CD8-positive, alpha-beta memory T cell (primary cell): ENCODE data around the gene ERCC6L. TPM values are rescaled to one million over a fixed set of nuclear protein-coding genes. Genes with fewer than 3 reads are reported as not detected.
A peak's percentile ranks its signal among the peaks of the same experiment; 100 is the strongest.

Experiments used
- CTCF ChIA-PET: fragments of 350-600 bp; sonication (Branson Sonifier 250); formaldehyde crosslinking; loops from one replicate; lab custom pipeline; 2021; ENCODE audit warnings: antibody characterized with exemption; lab: Charles Lee
- POLR2A ChIA-PET: fragments of 350-600 bp; sonication (Branson Sonifier 250); formaldehyde crosslinking; loops from one replicate; lab custom pipeline; 2021; ENCODE audit warnings: antibody characterized with exemption; lab: Charles Lee
- DNase-seq, 5 donors: peaks; one replicate each; pipeline versions ENCODE4 v3.0.0 to v3.0.0-alpha.2; 2020 to 2022; ENCODE audit warnings: mixed read lengths in 1 of 5
- H3K27ac ChIP-seq: one replicate; pipeline ENCODE4 v1.7.0; 2013; ENCODE audit warnings: low read depth, mild to moderate bottlenecking, low read length, moderate library complexity
- H3K27me3 ChIP-seq: 2 replicates; pipeline ENCODE4 v1.7.0; 2013; ENCODE audit warnings: low read length, mild to moderate bottlenecking; ENCODE audit not compliant: insufficient read depth, poor library complexity, severe bottlenecking
- H3K36me3 ChIP-seq: 2 replicates; pipeline ENCODE4 v1.7.0; 2013; ENCODE audit warnings: mild to moderate bottlenecking, low read length, moderate library complexity; ENCODE audit not compliant: insufficient read depth
- H3K4me1 ChIP-seq: 2 replicates; pipeline ENCODE4 v1.7.0; 2013; ENCODE audit warnings: mild to moderate bottlenecking, low read length, moderate library complexity; ENCODE audit not compliant: insufficient read depth
- H3K4me3 ChIP-seq: 2 replicates; pipeline ENCODE4 v1.7.0; 2013; ENCODE audit warnings: mild to moderate bottlenecking, low read length
- H3K9me3 ChIP-seq: 2 replicates; pipeline ENCODE4 v1.7.0; 2013; ENCODE audit warnings: mild to moderate bottlenecking, low read length
- H3K27ac Mint-ChIP-seq, 8 donors: one replicate each; pipeline ENCODE4 v1.8.0; 2020 to 2021; ENCODE audit warnings: mixed read lengths in 8 of 8, mild to moderate bottlenecking in 6 of 8, inconsistent platforms in 3 of 8, moderate library complexity in 3 of 8
- H3K27me3 Mint-ChIP-seq, 2 donors: one replicate each; pipeline ENCODE4 v1.8.0; 2020 to 2021; ENCODE audit warnings: mixed read lengths in 2 of 2, mild to moderate bottlenecking in 1 of 2, moderate library complexity in 1 of 2
- H3K36me3 Mint-ChIP-seq, 3 donors: one replicate each; pipeline ENCODE4 v1.8.0; 2020 to 2021; ENCODE audit warnings: mixed read lengths in 3 of 3, inconsistent platforms in 1 of 3, mild to moderate bottlenecking in 1 of 3
- H3K4me1 Mint-ChIP-seq, 3 donors: one replicate each; pipeline ENCODE4 v1.8.0; 2020 to 2021; ENCODE audit warnings: mixed read lengths in 3 of 3, inconsistent platforms in 1 of 3, mild to moderate bottlenecking in 1 of 3
- H3K4me3 Mint-ChIP-seq, 7 donors: one replicate each; pipeline ENCODE4 v1.8.0; 2020 to 2021; ENCODE audit warnings: mixed read lengths in 7 of 7, mild to moderate bottlenecking in 6 of 7, moderate library complexity in 4 of 7, inconsistent platforms in 2 of 7
- H3K9me3 Mint-ChIP-seq, 5 donors: one replicate each; pipeline ENCODE4 v1.8.0; 2020 to 2022; ENCODE audit warnings: mixed read lengths in 5 of 5, mild to moderate bottlenecking in 3 of 5, moderate library complexity in 2 of 5, inconsistent platforms in 1 of 5
- polyA plus RNA-seq: library from polyadenylated mRNA; unstranded; fragments of 300-500 nt; fragmentation: Illumina TruSeq; gene quantifications from one replicate; pipeline ENCODE4 v1.2.3, GENCODE V29; 2021
- total RNA-seq, 2 experiments: library from RNA; stranded (reverse); gene quantifications; one replicate each; pipeline ENCODE4 v1.2.3, GENCODE V29; 2021

The ERCC6L gene
- total and polyA plus RNA-seq, 3 experiments from 2014 or later = 0.43 to 10.2 (median 9.7) TPM

- no peaks in the 10 kb centered on the region for H3K36me3 ChIP-seq
- H3K9me3 ChIP-seq = no peaks in the 10 kb centered on the region
- H3K9me3 Mint-ChIP-seq = no peaks in the 10 kb centered on the region
- ChIA-PET CTCF (no interaction called here), POLR2A (no interaction called here)
- no peak overlapping the region for H3K27ac ChIP-seq
- peaks cover 1 to 5% (median 3%) of the 10 kb centered on the region in 3 donors for H3K36me3 Mint-ChIP-seq
- no peak overlapping the region for H3K4me3 Mint-ChIP-seq
- DNase-seq = no peak
- peaks cover 0 to 2% of the 10 kb centered on the region in 2 donors for H3K27me3 Mint-ChIP-seq
- H3K4me1 ChIP-seq = no peaks in the 10 kb centered on the region
- H3K4me3 ChIP-seq = no peak overlapping the region
- no peak overlapping the region for H3K27ac Mint-ChIP-seq
- H3K4me1 Mint-ChIP-seq = peaks cover 0 to 10% (median 9%) of the 10 kb centered on the region in 3 donors
- no peaks in the 10 kb centered on the region for H3K27me3 ChIP-seq
These were observed 23.2 kb upstream of the ERCC6L start for GRCh38 chrX:72262077-72262476.

- Mint-ChIP-seq H3K4me1 (peaks cover 0 to 15% (median 9%) of the 10 kb centered on the region in 3 donors), H3K4me3 (no peak overlapping the region), H3K36me3 (peaks cover 0 to 6% (median 3%) of the 10 kb centered on the region in 3 donors), H3K27me3 (peaks cover 6 to 10% of the 10 kb centered on the region in 2 donors), H3K27ac (peak overlapping the region in 1 of 8 donors; percentile 37), H3K9me3 (no peaks in the 10 kb centered on the region)
- H3K36me3 ChIP-seq = no peaks in the 10 kb centered on the region
- no peaks in the 10 kb centered on the region for H3K9me3 ChIP-seq
- CTCF ChIA-PET = interaction anchor here (0.7 to 1.5 kb wide), 2 partner anchors 17 to 22 kb away, joined by 3 read pairs; partner anchors contain the start of gene ERCC6L
- H3K27me3 ChIP-seq = no peaks in the 10 kb centered on the region
- no peak overlapping the region for H3K4me3 ChIP-seq
- no peaks in the 10 kb centered on the region for H3K4me1 ChIP-seq
- DNase-seq = no peak
- POLR2A ChIA-PET = no interaction called here
- no peak overlapping the region for H3K27ac ChIP-seq
These were observed 21.6 kb upstream of the ERCC6L start for GRCh38 chrX:72260448-72260847.

DNA sequence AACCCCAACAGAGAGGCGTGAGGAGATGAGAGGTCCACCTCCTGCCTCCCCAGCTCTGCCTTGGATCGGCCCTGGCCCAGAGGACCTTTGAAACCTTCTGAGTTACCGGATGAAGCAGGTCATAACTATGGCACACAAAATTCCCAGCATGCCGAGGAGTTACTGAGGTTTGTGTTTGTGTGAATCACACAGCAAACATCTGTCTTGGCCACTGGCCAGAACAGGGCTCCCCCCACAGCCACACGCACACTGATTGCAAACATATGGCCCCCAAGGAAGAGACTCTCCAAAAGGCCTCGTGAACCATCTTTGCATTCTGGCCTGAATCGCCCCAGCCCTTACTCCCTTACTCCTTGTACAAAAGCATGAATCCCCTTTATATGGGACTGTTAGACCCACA, 19.3 kb upstream of the ERCC6L start:
- no peaks in the 10 kb centered on the region for H3K9me3 ChIP-seq
- H3K27me3 Mint-ChIP-seq = peaks cover 16 to 17% of the 10 kb centered on the region in 2 donors
- no peak overlapping the region for H3K4me3 ChIP-seq
- no peak overlapping the region for H3K4me3 Mint-ChIP-seq
- H3K27ac Mint-ChIP-seq = no peak overlapping the region
- H3K4me1 Mint-ChIP-seq = peaks cover 0 to 18% (median 9%) of the 10 kb centered on the region in 3 donors
- ChIA-PET CTCF (no interaction called here), POLR2A (no interaction called here)
- no peaks in the 10 kb centered on the region for H3K4me1 ChIP-seq
- H3K27ac ChIP-seq = no peak overlapping the region
- H3K36me3 ChIP-seq = no peaks in the 10 kb centered on the region
- no peak for DNase-seq
- no peaks in the 10 kb centered on the region for H3K9me3 Mint-ChIP-seq
- H3K36me3 Mint-ChIP-seq = peaks cover 0 to 9% (median 5%) of the 10 kb centered on the region in 3 donors
- no peaks in the 10 kb centered on the region for H3K27me3 ChIP-seq

GRCh38 chrX:72255864-72256263, 17.0 kb upstream of the ERCC6L start:
- H3K27ac ChIP-seq = no peak overlapping the region
- H3K4me3 ChIP-seq = no peak overlapping the region
- H3K9me3 ChIP-seq = no peaks in the 10 kb centered on the region
- H3K36me3 ChIP-seq = no peaks in the 10 kb centered on the region
- Mint-ChIP-seq H3K9me3 (no peaks in the 10 kb centered on the region), H3K4me1 (peaks cover 0 to 8% (median 0%) of the 10 kb centered on the region in 3 donors), H3K27ac (no peak overlapping the region), H3K4me3 (no peak overlapping the region), H3K27me3 (peaks cover 14 to 28% of the 10 kb centered on the region in 2 donors), H3K36me3 (peaks cover 0 to 16% (median 8%) of the 10 kb centered on the region in 3 donors)
- CTCF ChIA-PET = no interaction called here
- H3K27me3 ChIP-seq = no peaks in the 10 kb centered on the region
- DNase-seq = no peak
- POLR2A ChIA-PET = no interaction called here
- H3K4me1 ChIP-seq = no peaks in the 10 kb centered on the region

- Mint-ChIP-seq H3K27ac (peak overlapping the region in 1 of 8 donors; percentile 56), H3K27me3 (peaks cover 14 to 28% of the 10 kb centered on the region in 2 donors), H3K4me3 (peak overlapping the region in 2 of 7 donors; percentile 32 to 70), H3K4me1 (peaks cover 0 to 8% (median 0%) of the 10 kb centered on the region in 3 donors), H3K36me3 (peaks cover 0 to 16% (median 8%) of the 10 kb centered on the region in 3 donors), H3K9me3 (no peaks in the 10 kb centered on the region)
- no peak for DNase-seq
- Histone ChIP-seq H3K27ac (no peak overlapping the region), H3K27me3 (no peaks in the 10 kb centered on the region), H3K9me3 (no peaks in the 10 kb centered on the region), H3K36me3 (no peaks in the 10 kb centered on the region), H3K4me3 (no peak overlapping the region), H3K4me1 (no peaks in the 10 kb centered on the region)
- ChIA-PET POLR2A (no interaction called here), CTCF (no interaction called here)
These were observed 16.6 kb upstream of the ERCC6L start for GRCh38 chrX:72255445-72255844.

DNA sequence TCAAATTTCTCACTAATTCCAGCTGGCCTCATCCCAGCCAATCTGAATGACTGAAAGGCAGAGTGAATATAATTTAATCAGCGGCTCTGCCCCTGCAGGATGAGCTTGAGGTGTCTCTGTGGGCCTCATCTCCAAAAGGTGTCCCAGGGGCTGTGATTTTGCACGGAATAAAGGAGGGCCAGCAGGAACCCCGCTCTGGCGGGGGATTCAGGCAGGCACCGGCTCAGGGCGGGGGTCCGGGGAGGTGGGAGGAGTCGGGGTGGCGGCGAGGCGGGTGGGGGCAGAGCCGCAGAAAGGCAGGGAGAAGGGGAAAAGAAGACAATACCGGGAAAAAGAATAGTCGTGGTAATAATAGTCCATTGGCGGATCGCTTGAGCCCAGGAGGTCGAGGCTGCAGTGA, 16.0 kb upstream of the ERCC6L start:
- CTCF ChIA-PET = interaction anchor here (0.8 kb wide), 1 partner anchor 16 kb away, joined by 3 read pairs; the partner anchor contains the start of gene ERCC6L
- no peak overlapping the region for H3K27ac Mint-ChIP-seq
- peaks cover 14 to 28% of the 10 kb centered on the region in 2 donors for H3K27me3 Mint-ChIP-seq
- DNase-seq = no peak
- POLR2A ChIA-PET = no interaction called here
- H3K9me3 Mint-ChIP-seq = no peaks in the 10 kb centered on the region
- Histone ChIP-seq H3K9me3 (no peaks in the 10 kb centered on the region), H3K27me3 (no peaks in the 10 kb centered on the region), H3K4me1 (no peaks in the 10 kb centered on the region), H3K4me3 (no peak overlapping the region), H3K27ac (no peak overlapping the region), H3K36me3 (no peaks in the 10 kb centered on the region)
- H3K4me1 Mint-ChIP-seq = peaks cover 0 to 8% (median 0%) of the 10 kb centered on the region in 3 donors
- H3K4me3 Mint-ChIP-seq = no peak overlapping the region
- H3K36me3 Mint-ChIP-seq = peaks cover 0 to 16% (median 8%) of the 10 kb centered on the region in 3 donors

DNA sequence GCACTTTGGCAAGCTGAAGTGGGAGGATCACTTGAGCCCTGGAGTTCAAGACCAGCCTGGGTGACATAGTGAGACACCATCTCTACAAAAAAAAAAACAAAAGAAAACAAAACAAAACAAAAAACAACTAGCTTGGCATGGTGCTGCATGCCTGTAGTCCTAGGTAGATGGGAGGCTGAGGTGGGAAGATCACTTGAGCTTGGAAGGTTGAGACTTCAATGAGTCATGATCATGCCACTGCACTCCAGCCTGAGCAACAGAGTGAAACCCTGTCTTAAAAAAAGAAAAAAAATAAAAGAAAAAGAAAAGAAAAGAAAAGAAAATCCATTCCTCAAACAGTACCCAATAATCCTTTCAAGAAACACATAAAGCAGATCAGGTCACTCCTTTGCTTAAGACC, 14.9 kb upstream of the ERCC6L start:
- peaks cover 0 to 16% (median 8%) of the 10 kb centered on the region in 3 donors for H3K36me3 Mint-ChIP-seq
- POLR2A ChIA-PET = no interaction called here
- DNase-seq = no peak
- Histone ChIP-seq H3K27ac (no peak overlapping the region), H3K4me1 (no peaks in the 10 kb centered on the region), H3K9me3 (no peaks in the 10 kb centered on the region), H3K36me3 (no peaks in the 10 kb centered on the region), H3K4me3 (no peak overlapping the region), H3K27me3 (no peaks in the 10 kb centered on the region)
- no peaks in the 10 kb centered on the region for H3K9me3 Mint-ChIP-seq
- peaks cover 0 to 8% (median 0%) of the 10 kb centered on the region in 3 donors for H3K4me1 Mint-ChIP-seq
- H3K27ac Mint-ChIP-seq = no peak overlapping the region
- CTCF ChIA-PET = no interaction called here
- H3K27me3 Mint-ChIP-seq = peaks cover 14 to 28% of the 10 kb centered on the region in 2 donors
- H3K4me3 Mint-ChIP-seq = no peak overlapping the region

GRCh38 chrX:72247206-72247942, 8.5 kb upstream of the ERCC6L start:
- no peaks in the 10 kb centered on the region for H3K36me3 ChIP-seq
- no peaks in the 10 kb centered on the region for H3K4me1 Mint-ChIP-seq
- POLR2A ChIA-PET = no interaction called here
- H3K9me3 Mint-ChIP-seq = no peaks in the 10 kb centered on the region
- no peak overlapping the region for H3K4me3 ChIP-seq
- H3K36me3 Mint-ChIP-seq = peaks cover 0 to 3% (median 0%) of the 10 kb centered on the region in 3 donors
- no peak overlapping the region for H3K27ac ChIP-seq
- DNase-seq = no peak
- no peak overlapping the region for H3K4me3 Mint-ChIP-seq
- no peaks in the 10 kb centered on the region for H3K27me3 ChIP-seq
- no peak overlapping the region for H3K27ac Mint-ChIP-seq
- peaks cover 0 to 3% of the 10 kb centered on the region in 2 donors for H3K27me3 Mint-ChIP-seq
- H3K9me3 ChIP-seq = no peaks in the 10 kb centered on the region
- no peaks in the 10 kb centered on the region for H3K4me1 ChIP-seq
- CTCF ChIA-PET = no interaction called here
